NCI-H2081 (cell line): Measurements from ENCODE around the gene SLC6A7.
"Not testable (repeated sequence)": the region's sequence is repeated elsewhere in the genome, so short reads cannot be mapped to it uniquely, and the experiment has no call there.

Experiments
- DNase-seq, 2 experiments: peaks; one replicate each; lab custom pipeline; 2025; lab: John Stamatoyannopoulos, UW

The SLC6A7 gene

DNA sequence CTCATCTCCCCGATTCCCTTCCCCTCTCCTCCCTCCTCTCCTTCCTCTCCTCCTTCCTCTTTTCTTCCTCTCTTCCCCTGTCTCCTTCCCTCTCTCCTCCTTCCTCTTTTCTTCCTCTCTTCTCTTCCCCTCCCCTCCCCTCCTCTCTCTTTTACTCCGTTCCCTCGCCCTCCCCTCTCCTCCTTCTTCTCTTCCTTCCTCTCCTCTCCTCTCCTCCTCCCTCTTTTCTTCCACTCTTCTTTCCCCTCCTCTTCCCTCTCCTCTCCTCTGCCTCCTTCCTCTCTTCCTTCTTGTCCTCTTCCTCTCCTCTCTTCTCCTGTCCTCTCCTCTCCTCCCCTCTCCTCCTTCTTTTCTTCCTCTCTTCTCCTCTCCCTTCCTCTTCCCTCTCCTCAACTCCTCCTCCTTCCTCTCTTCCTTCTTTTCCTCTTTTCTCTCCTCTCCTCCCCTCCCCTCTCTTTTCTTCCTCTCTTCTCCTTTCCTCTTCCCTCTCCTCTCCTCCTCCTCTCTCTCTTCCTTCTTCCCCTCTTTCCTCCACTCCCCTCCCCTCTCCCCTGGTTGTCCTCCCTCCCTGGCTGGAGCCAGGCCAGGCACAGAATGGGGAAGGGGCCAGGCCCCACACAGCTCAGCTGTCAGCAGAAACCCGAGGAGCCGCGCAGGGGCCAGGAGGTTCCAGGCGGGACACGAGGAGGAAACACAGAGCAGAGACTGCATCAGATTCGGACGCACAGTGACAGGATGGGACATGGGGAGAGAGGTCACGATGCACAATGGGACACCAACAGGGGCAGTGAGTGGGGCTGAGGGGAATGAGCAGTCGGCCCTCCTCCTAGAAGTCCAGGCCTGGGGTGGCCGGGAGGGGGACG is 51.7 kb downstream of the SLC6A7 start:
- no peak for DNase-seq

DNA sequence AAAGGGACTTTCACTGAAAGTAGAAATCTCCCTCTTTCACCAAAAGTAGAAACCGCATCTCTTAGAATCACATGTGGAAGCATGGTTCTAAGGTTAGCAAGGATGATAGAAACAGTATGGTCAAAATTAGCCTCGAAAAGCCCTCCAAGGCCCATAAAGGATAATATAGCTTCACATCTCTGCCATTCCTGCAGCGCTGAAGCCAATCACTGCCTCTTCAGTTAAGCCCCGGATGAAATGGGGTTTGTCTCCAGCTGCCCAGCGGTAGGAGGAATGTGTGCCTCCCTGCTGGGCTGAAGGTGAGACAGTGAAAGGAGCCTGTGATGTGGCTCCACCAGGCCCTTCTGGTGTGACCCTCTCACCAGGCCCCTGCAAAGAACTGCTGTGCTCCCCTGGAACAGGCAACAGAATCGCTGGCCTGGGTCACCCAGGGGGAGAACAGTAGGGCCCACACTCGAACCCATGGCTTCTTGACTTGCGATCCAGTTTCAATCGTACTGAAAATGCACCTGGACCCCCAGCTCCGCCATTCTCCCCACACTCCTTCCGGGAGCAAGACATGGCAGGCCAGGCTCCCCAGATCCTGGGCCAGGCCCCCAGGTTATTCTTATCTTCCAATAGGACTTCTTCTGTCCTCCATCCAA is 52.5 kb downstream of the SLC6A7 start:
- DNase-seq, result no peak

DNA sequence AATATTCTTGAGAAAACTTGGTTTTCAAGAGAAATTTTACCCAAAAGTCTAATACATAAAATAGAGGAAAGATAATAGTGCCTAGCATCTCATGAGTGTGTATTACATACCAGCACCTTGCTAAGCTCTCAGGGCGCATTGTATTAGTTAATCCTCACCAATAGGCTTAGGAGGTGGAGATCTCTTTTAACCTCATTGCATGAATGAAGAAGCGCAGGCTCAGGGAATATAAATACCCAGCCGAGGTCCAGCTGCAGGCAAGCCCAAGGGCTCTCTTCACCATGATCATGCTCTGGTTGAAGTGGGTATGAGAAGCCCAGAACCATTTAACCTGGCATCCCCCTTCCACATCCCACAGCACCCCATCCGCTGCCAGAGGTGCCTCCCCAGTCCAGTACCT is 53.7 kb downstream of the SLC6A7 start:
- DNase-seq, result no peak

DNA sequence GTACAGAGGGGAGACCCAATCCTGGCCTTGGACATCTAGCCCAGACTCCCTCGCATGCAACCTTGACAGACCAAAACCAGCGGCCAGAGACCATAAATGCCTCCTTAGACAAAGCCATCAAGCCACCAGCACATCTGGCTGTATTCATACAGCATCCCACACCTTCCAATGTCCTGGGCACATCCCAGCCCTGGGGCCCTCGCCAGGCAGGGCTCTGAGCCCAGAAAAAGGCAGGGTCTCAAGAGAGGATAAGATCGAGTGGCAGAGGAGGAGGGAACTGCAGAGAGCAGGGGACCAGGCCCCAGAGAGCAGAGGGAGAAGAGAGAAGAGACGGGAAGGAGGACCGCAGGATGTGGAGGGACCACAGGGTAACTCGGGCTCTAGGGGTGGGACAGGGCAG is 54.3 kb downstream of the SLC6A7 start:
- DNase-seq, result no peak

DNA sequence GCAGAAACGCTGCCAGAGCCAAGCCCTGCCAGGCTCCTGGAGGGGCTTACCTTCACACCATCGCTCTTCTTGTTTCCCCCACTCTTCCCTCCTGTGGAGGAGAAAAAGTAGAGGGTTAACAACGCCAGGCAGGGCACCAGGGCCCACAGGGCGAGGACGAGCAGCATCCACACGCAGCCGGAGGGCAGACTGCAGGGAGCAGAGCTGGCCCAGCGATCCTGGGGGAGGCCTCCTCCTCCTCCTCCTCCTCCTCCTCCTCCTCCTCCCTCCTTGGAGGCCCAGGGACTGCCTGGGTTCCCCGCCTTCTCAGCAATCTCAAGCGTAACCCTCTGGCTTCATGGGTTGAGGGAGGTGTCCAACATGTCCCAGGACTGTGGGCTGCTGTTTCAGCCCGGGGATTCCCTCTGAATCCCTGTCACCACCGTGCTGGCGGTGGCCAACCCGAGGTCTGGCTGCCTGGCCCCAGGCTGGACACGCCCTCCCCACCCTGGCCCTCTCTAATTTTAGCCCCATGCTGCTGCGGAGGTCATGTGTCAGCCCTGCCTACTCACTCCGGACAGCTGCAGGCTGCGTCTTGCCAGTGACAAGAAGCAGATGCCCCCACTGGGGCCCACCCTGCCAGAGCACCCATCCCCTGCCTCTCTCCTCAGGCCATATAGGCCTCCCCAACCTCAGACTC is 55.4 kb downstream of the SLC6A7 start:
- DNase-seq, result no peak

DNA sequence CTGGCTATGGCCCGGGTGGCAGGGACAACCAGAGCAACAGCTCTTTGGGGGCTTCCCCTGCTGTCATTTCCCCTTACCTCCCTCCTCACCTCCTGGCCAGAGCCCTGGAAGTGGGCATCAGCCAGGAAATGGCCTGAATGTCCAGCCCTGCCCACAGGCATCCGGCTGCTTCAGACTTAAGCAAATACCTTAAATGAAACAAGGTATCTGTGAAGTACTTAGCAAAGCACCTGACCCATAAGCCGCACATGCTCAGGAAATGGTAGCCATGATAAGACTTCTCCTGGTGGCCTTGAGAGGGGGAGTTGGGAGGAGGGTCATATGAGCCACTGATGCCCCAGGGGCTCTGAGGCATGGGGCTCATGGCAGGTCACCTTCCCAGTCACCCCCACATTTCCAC is 55.9 kb downstream of the SLC6A7 start:
- DNase-seq, result no peak

DNA sequence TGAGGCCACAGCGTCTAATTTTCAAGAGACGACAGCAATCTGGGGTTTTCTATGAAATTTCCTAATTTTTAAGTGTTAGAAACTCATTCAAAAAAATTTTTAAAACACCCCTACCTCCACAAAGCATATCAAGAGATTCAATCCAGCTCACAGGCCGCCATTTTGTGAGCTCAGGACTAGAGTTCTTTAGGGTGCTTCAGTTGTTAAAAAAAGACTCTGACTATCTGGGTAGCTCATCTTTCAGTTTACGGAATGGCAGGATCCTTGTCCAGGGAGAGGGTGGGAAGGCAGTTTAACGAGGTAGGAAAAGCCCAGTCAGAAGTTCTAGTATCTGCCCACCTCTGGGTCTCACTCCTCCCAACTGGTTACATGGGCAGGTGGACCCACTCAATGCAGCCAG is 56.6 kb downstream of the SLC6A7 start:
- DNase-seq, result no peak

DNA sequence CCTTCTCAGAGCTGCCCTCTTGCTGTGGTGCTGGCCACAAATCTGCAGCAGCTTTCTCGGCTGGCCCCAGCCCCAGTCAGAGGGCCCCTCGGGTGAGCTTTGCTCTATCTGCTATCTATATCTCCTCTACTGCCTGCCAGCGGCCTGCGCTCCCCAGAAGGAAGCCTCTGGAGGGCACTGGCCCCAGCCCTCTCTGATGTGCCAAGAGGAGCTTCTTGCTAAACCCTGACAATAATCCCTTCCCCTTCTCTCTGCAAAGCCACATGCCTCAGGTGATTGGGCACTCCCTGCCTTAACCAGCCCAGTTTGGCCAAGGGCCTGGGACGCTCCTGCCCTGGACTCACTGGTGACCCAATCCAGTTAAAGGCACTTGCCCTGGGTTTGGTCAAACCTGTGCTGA is 57.0 kb downstream of the SLC6A7 start:
- DNase-seq, result no peak

DNA sequence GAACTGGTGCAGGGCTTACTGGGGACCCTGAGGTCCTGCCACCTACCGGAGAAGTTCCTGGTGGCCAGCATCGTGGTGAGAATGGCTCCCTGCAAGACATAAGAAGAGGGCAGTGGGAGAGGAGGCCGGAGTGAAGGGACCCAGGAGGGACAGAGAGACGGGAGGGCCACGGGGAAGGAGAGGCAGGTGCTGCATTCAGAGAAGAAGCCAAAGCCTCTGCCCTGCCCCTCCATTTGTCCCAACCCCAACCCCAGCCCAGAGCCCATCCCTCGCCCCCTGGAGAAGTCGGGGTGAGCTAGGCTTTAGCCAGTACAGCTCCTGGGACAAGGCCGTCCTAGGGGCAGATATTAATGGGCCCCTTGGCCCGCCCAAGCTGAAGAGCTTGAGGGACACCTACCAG is 57.9 kb downstream of the SLC6A7 start:
- no peak for DNase-seq

DNA sequence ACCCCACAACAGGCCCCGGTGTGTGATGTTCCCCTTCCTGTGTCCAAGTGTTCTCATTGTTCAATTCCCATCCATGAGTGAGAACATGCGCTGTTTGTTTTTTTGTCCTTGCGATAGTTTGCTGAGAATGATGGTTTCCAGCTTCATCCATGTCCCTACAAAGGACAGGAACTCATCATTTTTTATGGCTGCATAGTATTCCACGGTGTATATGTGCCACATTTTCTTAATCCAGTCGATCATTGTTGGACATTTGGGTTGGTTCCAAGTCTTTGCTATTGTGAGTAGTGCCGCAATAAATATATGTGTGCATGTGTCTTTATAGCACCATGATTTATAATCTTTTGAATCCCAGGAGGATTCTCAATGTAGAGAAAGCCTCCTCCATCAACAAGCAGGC is 58.6 kb downstream of the SLC6A7 start:
- DNase-seq, result not testable (repeated sequence)

DNA sequence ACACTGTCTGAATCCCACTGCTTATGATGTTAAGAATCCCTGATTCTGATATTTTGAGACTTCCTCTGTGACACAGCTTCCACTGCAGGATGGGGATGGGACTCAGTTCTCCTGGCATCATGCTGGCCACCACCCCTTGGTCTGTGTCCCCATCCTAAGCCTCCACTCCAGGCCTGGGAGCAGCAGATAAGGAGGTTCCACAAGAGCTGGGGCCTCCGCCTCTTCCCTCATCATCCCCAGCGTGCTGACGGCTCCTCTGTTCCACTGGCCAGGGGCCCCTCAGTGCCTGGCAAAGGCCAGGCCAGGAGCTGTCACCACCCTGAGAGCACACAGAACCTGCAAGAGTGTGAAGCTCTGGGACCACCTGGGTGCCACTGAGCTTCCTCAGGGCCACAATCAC is 59.1 kb downstream of the SLC6A7 start:
- DNase-seq, result no peak

DNA sequence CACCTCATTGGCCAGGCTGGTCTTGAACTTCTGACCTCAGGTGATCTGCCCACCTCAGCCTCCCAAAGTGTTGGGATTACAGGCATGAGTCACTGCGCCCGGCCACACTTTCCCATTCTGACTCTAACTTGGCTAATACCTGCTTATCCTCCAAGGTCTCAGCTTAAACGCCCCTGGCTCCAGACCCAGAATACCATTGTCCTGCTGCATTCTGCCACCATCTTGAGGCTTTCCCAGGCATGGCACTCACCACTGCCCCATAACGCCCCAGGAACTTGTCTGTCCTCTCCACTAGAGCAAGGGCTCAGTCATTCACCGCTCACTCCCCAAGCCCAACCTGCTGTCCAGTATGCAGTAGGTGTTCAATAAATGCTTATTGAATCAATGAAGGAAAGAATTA is 59.9 kb downstream of the SLC6A7 start:
- DNase-seq, result no peak

DNA sequence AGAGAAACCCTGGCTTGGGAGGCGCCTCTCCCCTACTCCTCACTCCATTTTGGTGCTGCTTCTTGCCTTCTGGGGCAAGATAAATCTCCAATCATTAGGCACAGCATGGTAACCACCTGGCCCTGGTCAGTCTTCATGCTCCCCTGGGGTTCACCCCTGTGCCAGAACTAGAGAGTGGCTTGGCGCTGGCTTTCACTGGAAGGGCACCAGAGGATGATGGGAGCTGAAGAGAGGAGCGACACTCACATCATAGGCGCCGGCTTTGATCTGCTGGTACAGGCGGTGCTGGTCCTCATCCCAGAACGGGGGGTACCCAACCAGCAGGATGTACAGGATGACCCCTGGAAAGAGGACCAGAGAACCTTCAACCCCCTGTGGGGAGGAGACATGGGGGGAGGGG is 61.6 kb downstream of the SLC6A7 start:
- DNase-seq, result no peak

DNA sequence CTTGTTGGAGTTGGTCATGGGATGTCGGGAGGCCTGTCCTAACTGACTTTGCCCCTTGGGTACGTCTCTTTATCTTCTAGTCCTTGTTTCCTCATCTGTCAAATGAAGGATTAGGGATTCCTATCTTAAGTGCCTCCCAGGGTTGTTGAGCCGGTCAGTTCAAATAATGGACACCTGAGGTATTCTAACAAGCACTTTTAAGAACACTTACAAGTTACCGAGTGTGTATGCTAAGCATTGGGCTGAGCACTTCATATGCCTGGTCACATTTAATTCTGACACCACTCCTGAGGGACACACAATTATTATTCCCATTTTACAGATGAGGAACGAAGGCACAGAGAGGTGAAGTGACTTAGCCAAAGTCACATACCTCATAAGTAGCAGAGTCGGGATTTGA is 62.6 kb downstream of the SLC6A7 start:
- no peak for DNase-seq

DNA sequence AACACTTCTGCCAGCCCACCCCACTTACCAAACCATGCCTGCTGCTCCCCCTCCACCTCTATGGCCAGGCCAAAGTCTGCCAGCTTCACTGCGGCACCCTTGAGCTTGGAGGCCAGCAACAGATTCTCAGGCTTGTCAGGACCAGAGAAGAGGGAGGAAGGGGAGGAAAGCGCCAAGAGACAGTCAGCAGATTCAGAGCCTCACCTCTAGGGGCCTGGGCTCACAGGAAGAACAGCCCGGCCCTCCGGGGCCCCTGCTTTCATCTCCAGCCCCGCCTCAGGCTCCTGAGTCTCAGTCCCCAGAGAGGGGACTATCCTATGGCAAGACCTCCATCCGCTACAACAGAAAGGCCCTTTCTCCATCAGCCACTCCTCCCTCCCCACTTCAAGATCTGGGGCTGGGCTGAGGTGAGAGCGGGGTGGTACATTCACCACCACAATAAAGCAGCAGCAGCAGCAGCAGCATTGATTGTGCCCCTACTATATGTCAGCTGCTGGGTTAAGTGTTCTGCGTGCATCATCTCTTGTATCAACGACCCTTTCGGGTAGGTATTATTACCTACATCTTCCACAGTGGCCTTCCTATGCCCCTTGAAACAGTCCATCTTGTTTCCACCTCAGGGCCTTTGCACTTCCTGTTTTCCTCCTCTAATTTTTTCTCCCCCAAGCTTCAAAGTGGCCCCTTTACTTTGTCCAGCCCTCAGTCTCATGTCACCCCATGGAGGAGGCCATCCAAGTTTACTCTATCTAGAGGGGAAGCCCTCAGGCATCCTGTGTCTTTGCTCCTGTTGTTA is 63.8 kb downstream of the SLC6A7 start:
- DNase-seq, result no peak

DNA sequence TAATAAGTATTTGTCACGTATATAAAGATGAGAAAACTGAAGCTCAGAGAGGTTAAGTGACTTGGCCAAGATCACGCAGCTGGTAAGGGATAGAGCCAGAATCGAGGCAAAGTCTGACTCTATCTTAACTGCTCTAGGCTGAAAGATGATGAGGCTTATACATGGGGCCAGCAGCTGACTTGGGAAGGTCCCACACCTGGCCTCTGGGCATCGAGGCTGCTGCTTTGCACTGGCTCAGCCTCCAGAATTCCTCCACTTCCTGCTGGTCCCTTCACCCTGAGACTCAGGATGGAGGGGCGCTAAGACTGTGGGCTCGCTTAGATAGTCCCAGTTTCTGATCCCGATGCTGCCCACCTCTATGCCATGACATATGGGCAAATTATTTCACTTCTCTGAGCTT is 64.5 kb downstream of the SLC6A7 start:
- DNase-seq, result no peak

DNA sequence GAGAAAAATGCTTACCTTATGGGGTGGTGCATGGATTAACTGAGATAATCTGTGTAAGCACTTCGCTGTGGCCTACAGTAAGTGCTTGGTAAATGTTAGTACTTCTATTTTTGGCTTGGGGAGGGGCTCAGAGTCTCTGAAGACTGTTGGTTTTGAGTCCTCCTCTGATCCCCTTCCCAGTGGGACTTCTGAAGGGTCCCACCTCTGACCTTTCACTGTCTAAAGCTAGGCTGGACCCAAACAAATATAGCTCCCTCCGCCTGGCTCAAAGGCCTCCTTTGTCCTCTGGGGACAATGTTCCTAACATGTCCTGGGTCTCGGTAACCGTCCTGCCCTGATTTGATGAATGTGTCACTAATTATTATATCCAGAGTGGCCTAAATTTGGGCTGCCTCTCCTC is 64.9 kb downstream of the SLC6A7 start:
- DNase-seq, result no peak

DNA sequence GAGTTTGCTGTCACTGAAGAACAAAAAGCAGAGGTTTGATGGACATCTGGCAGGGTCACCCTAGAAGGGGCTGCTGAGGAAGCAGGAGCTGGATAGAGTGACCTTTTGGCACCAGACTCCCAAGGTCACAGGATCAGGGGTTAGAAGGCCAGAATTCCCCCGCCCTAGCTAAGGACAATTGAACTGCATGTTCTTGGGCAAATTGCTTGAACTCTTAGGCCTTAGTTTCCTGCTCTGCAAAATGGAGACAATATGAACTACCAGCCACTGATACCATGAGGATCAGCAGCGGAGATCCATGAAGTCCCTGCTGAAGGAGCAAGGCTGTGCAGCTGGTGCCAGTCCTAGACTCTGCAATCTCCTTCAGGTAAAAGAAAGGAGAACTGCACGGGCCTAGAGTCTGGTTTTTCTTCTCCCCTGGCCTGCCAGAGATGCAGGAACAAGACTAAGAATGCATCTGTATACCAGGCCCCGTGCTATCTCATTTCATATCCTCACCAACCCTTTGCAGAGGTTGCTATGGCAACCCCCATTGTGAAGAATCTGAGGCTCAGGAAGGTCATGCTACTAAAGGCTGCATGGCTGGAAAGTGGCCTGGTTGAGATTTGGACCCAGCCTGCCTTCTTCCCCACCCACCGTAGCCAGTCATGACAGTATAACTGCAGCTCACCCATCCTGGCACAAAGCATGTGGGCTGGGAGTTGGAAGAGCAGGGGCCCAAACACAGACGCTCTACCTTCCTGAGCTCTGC is 66.0 kb downstream of the SLC6A7 start:
- no peak for DNase-seq

DNA sequence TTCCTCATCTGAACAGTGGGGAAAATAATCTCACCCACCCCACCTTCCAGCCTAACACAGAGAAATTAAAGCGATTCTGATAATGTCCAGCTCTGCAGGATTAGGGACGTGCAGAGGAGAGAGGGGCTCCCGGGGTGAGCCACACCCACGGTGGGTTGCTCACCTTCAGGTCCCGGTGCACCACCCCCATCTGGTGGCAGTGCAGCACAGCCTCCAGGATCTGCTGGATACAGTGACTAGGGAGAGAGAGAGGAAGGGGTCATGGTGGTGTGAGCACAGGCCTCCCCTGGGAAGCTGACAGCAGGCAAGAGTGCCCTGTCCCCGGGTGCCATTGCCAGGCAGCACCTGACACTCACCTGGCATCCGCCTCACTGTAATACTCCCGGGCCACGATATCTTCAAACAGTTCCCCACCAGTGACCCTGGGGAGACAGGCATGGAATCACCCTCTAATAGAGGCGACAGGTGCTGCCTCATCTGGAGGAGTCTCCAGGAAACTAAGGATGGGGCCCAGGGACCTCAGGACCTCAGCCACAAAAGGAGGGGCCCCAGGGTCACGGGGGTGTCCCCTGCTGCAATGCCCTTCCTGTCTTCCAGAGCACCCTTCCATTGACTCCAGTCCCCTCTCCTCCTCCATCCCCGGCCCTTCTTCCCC is 66.7 kb downstream of the SLC6A7 start:
- no peak for DNase-seq

DNA sequence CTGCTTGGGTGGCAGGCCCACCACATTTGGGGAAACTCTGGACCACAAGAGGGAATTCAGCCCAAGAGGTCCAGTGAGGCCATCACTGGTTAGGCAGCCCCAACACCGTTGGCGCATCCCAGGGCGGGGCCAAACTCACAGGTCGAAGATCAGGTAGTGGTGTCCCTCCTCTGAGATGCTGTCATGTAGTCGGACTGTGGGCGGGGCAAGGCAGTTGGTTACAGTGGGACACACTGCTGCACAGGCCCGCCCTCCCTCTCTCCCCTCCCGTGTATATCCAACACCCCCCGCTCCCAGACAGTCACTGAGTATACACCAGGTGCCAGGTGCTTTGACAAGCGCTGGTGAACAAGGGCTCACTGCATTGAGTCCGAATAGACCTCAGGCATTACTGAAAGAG is 67.6 kb downstream of the SLC6A7 start:
- DNase-seq, result no peak

DNA sequence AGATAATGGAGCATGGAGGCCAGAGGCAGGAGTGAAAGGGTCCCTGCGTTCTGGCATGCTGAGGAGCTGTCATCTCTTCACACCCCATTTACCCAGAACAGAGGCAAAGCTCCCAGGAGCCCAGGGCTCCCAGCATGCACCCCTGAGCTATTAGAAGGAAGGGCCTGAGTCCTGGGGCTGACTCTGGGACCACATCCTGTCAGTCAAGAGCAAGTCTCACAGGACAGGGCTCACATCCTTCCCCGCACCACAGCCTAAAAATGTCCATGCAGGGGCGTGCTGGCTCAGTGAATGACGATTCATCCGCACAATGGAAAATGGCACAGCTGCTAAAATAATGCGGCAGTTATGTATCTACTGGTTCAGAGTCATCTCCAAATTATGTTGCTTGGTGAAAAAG is 68.3 kb downstream of the SLC6A7 start:
- DNase-seq, result peak in 1 of 2 experiments; percentile 11
